ENCODE results near the gene GSTO2. TPM values are rescaled to one million over a fixed set of nuclear protein-coding genes. Genes with fewer than 3 reads are reported as not detected.

The GSTO2 gene
- total RNA-seq, 4 donors from 2014 or later, result 1.9 to 17.1 (median 10.6) TPM

GRCh38 chr10:104284846-104285245, 15.9 kb downstream of the GSTO2 start:
- Histone ChIP-seq H3K4me1 (no peaks in the 10 kb centered on the region), H3K4me3 (no peak overlapping the region), H3K9me3 (no peaks in the 10 kb centered on the region), H3K27ac (no peak overlapping the region), H3K36me3 (no peaks in the 10 kb centered on the region), H3K27me3 (no peaks in the 10 kb centered on the region)
- no peak for DNase-seq
- in situ Hi-C loops (cut with MboI; ENCODE audit: low pct_ligation_motif_present in 1 of 4, low pct_unique_long_range_greater_than_20kb in 1 of 4, low sequenced_read_pairs in 3 of 4) (no loop called here), intact Hi-C loops (cut with DNase I; ENCODE audit: low total_unique reads) (no loop called here)
- 72 to 89% methylated on average over 3 to 7 of the region's 7 CpGs for WGBS, 2 donors (ENCODE audit: low coverage in 1 of 2)
- TF ChIP-seq POLR2A (IDR thresholded peaks at IDR 0.05), result no peak
- TF ChIP-seq CTCF (IDR thresholded peaks at IDR 0.05), result no peak
- TF ChIP-seq EP300 (IDR thresholded peaks at IDR 0.05; ENCODE audit: low read depth), result no peak
- no peak for TF ChIP-seq POLR2AphosphoS5 (IDR thresholded peaks at IDR 0.05)

- no peak for DNase-seq
- Histone ChIP-seq H3K36me3 (no peaks in the 10 kb centered on the region), H3K27me3 (no peaks in the 10 kb centered on the region), H3K27ac (no peak overlapping the region), H3K4me1 (peaks cover 0 to 7% (median 2%) of the 10 kb centered on the region in 4 donors), H3K4me3 (no peak overlapping the region), H3K9me3 (no peaks in the 10 kb centered on the region)
- TF ChIP-seq CTCF (IDR thresholded peaks at IDR 0.05) (no peak), POLR2AphosphoS5 (IDR thresholded peaks at IDR 0.05) (no peak), POLR2A (IDR thresholded peaks at IDR 0.05) (no peak)
- WGBS, 2 donors (ENCODE audit: low coverage in 1 of 2), result 81 to 100% methylated on average over 1 to 2 of the region's 2 CpGs
- in situ Hi-C loops (cut with MboI; ENCODE audit: low pct_ligation_motif_present in 1 of 4, low pct_unique_long_range_greater_than_20kb in 1 of 4, low sequenced_read_pairs in 3 of 4) (no loop called here), intact Hi-C loops (cut with DNase I; ENCODE audit: low total_unique reads) (no loop called here)
Observed at GRCh38 chr10:104286939-104287338, 18.0 kb downstream of the GSTO2 start.

GRCh38 chr10:104288355-104288754, 19.4 kb downstream of the GSTO2 start:
- no peak for DNase-seq
- Histone ChIP-seq H3K9me3 (no peaks in the 10 kb centered on the region), H3K27me3 (no peaks in the 10 kb centered on the region), H3K36me3 (no peaks in the 10 kb centered on the region), H3K27ac (no peak overlapping the region), H3K4me3 (no peak overlapping the region), H3K4me1 (peaks cover 0 to 7% (median 2%) of the 10 kb centered on the region in 4 donors)
- intact Hi-C loops (cut with DNase I; ENCODE audit: low total_unique reads) (no loop called here), in situ Hi-C loops (cut with MboI; ENCODE audit: low pct_ligation_motif_present in 1 of 4, low pct_unique_long_range_greater_than_20kb in 1 of 4, low sequenced_read_pairs in 3 of 4) (no loop called here)
- WGBS, 2 donors (ENCODE audit: low coverage in 1 of 2), result 17 to 32% methylated on average over 1 of the region's 1 CpG
- TF ChIP-seq POLR2A (IDR thresholded peaks at IDR 0.05) (no peak), CTCF (IDR thresholded peaks at IDR 0.05) (no peak), POLR2AphosphoS5 (IDR thresholded peaks at IDR 0.05) (no peak), EP300 (IDR thresholded peaks at IDR 0.05; ENCODE audit: low read depth) (no peak)

- in situ Hi-C loops (cut with MboI; ENCODE audit: low pct_ligation_motif_present in 1 of 4, low pct_unique_long_range_greater_than_20kb in 1 of 4, low sequenced_read_pairs in 3 of 4), result loop anchor here in 2 of 4 donors (5.0 to 10.0 kb wide), 2 partner anchors 53 to 61 kb away; partner anchors contain the start of gene CFAP58 (in 1 of the 2)
Observed at GRCh38 chr10:104291439-104291951, 22.5 kb downstream of the GSTO2 start.

More at GRCh38 chr10:104291439-104291951, 22.5 kb downstream of the GSTO2 start:
- H3K36me3 ChIP-seq, result no peaks in the 10 kb centered on the region
- H3K27ac ChIP-seq, result no peak overlapping the region
- TF ChIP-seq CTCF (IDR thresholded peaks at IDR 0.05), result peak; percentile 98 to 100 (median 99)
- no peak for TF ChIP-seq POLR2A (IDR thresholded peaks at IDR 0.05)
- TF ChIP-seq EP300 (IDR thresholded peaks at IDR 0.05; ENCODE audit: low read depth), result no peak
- peak; percentile 91 for DNase-seq
- no peak overlapping the region for H3K4me3 ChIP-seq
- WGBS, 2 donors (ENCODE audit: low coverage in 1 of 2), result 4 to 20% methylated on average over 1 to 26 of the region's 26 CpGs
- intact Hi-C loops (cut with DNase I; ENCODE audit: low total_unique reads), result loop anchor here (5.0 kb wide), 1 partner anchor 61 kb away; the partner anchor contains the start of gene CFAP58
- peaks cover 0 to 7% (median 2%) of the 10 kb centered on the region in 4 donors for H3K4me1 ChIP-seq
- no peaks in the 10 kb centered on the region for H3K27me3 ChIP-seq
- no peaks in the 10 kb centered on the region for H3K9me3 ChIP-seq

All from transverse colon (tissue), 4 donors.